HG03064 (cell line): ENCODE data around the gene UNC93B1.
"Not testable (repeated sequence)": the region's sequence is repeated elsewhere in the genome, so short reads cannot be mapped to it uniquely, and the experiment has no call there.

Experiments used
- ATAC-seq: cut with Tn5 transposase; IDR thresholded peaks from one replicate; pipeline ENCODE4 v1.9.1; 2021; ENCODE audit warnings: low read depth; ENCODE audit not compliant: unreplicated experiment

Gene UNC93B1

DNA sequence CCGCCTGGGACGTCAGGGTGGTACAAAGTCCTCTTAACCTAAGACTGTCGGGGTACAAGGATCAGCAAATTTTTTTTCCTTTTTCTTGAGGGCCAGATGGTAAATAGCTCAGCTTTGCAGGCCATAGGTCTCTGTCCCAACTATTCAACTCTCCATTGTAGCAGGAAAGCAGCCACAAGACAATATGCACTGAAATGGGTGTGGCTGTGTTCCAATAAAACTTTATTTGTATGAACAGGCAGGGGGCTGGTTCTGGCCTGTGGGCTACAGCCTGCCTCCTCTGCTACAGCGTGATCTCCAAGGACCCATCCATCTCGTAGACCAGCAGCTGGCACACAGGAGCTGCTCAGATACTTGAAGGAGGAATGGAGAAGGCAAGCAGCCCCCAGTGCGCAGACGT is 56.1 kb downstream of the UNC93B1 start:
- ATAC-seq = not testable (repeated sequence)

DNA sequence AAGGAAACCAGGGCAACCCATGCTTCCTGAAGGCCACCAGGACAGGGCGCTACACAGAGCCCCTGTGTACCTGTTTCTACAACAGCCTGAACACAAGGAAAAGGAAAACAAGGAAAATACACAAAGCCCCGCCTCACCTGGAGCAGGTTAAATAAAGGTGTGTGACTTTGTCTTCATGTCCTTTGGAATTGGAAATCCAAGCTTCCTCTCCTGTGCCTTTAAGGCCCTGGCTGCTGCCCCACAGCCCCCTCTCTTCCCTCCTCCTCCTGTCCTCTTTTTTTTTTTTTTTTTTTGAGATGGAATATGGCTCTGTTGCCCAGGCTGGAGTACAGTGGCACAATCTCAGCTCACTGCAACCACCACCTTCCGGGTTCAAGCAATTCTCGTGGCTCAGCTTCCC is 57.5 kb downstream of the UNC93B1 start:
- ATAC-seq = not testable (repeated sequence)

DNA sequence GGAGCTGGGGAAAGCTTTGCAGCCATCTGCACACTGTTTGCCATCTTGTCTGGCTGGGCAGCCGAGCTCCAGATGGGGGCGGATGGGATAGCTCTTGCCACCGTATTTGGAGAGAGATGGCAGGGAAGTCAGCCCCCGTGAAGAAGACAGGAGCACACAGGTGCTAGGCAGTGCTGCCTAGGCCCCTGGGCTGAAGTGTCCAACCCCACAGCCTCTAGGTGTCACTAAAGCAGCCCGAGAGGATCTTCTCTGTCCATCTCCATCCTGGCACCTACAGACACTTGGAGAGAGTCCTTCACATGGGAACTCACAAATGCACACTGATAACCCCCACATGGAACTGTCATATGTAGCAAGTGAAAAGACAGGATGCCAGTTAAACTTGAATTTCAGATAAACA is 60.5 kb downstream of the UNC93B1 start:
- not testable (repeated sequence) for ATAC-seq
